ENCODE data around the gene SACM1L.

DNA sequence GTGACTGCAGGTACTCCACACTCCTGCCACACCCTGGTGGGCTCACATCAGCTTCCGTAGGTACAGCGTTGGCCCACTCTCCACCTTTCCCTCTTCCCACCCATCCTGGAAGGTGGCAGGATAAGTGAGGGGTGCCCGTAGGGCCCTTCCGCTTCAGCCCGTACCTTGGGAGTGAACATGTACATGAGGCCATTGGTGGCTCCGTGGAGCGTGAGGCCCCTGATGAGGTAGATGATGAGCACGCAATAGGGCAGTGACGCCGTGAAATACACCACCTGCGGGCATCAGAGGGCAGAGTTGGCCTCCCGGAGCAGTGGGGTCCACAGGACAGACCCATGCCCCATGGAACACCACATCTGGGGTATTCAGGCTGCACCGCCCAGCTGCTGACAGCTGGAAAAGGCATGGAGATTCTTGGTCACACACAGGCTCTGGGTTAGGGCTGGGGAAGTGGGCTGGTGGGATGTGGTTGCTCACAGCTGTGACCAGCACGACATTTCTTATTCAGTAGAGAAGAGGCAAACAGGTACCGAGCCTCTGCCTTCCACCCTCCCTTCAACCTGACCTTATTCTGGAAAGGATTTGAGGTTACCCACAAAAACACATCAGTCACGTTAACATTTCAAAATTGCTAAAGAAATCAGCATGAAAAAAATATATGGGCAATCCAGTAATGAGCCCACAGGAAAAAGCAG, 83.3 kb downstream of the SACM1L start:
- TF ChIP-seq, protein P1, sequence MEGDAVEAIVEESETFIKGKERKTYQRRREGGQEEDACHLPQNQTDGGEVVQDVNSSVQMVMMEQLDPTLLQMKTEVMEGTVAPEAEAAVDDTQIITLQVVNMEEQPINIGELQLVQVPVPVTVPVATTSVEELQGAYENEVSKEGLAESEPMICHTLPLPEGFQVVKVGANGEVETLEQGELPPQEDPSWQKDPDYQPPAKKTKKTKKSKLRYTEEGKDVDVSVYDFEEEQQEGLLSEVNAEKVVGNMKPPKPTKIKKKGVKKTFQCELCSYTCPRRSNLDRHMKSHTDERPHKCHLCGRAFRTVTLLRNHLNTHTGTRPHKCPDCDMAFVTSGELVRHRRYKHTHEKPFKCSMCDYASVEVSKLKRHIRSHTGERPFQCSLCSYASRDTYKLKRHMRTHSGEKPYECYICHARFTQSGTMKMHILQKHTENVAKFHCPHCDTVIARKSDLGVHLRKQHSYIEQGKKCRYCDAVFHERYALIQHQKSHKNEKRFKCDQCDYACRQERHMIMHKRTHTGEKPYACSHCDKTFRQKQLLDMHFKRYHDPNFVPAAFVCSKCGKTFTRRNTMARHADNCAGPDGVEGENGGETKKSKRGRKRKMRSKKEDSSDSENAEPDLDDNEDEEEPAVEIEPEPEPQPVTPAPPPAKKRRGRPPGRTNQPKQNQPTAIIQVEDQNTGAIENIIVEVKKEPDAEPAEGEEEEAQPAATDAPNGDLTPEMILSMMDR (tag by site-specific recombination; IDR thresholded peaks at IDR 0.05), result no peak
- TF ChIP-seq BCL11A (tag by site-specific recombination; IDR thresholded peaks at IDR 0.05; ENCODE audit: low read depth) (no peak), ZNF548 (tag by site-specific recombination; IDR thresholded peaks at IDR 0.05) (no peak), ZNF623 (tag by site-specific recombination; IDR thresholded peaks at IDR 0.05) (no peak), ZNF211 (tag by site-specific recombination; IDR thresholded peaks at IDR 0.05; ENCODE audit: low read depth) (no peak), TCF7L2 (IDR thresholded peaks at IDR 0.05; ENCODE audit: borderline replicate concordance, low read depth, low read length) (no peak), ZNF549 (tag by site-specific recombination; IDR thresholded peaks at IDR 0.05) (no peak)
- TF ChIP-seq, protein P2, sequence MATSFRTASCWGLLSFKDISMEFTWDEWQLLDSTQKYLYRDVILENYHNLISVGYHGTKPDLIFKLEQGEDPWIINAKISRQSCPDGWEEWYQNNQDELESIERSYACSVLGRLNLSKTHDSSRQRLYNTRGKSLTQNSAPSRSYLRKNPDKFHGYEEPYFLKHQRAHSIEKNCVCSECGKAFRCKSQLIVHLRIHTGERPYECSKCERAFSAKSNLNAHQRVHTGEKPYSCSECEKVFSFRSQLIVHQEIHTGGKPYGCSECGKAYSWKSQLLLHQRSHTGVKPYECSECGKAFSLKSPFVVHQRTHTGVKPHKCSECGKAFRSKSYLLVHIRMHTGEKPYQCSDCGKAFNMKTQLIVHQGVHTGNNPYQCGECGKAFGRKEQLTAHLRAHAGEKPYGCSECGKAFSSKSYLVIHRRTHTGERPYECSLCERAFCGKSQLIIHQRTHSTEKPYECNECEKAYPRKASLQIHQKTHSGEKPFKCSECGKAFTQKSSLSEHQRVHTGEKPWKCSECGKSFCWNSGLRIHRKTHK (tag by site-specific recombination; IDR thresholded peaks at IDR 0.05), result no peak
- TF ChIP-seq, protein P3, sequence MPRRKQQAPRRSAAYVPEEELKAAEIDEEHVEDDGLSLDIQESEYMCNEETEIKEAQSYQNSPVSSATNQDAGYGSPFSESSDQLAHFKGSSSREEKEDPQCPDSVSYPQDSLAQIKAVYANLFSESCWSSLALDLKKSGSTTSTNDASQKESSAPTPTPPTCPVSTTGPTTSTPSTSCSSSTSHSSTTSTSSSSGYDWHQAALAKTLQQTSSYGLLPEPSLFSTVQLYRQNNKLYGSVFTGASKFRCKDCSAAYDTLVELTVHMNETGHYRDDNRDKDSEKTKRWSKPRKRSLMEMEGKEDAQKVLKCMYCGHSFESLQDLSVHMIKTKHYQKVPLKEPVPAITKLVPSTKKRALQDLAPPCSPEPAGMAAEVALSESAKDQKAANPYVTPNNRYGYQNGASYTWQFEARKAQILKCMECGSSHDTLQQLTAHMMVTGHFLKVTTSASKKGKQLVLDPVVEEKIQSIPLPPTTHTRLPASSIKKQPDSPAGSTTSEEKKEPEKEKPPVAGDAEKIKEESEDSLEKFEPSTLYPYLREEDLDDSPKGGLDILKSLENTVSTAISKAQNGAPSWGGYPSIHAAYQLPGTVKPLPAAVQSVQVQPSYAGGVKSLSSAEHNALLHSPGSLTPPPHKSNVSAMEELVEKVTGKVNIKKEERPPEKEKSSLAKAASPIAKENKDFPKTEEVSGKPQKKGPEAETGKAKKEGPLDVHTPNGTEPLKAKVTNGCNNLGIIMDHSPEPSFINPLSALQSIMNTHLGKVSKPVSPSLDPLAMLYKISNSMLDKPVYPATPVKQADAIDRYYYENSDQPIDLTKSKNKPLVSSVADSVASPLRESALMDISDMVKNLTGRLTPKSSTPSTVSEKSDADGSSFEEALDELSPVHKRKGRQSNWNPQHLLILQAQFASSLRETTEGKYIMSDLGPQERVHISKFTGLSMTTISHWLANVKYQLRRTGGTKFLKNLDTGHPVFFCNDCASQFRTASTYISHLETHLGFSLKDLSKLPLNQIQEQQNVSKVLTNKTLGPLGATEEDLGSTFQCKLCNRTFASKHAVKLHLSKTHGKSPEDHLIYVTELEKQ (tag by site-specific recombination; IDR thresholded peaks at IDR 0.05; ENCODE audit: borderline replicate concordance), result no peak
- TF ChIP-seq, protein P4, sequence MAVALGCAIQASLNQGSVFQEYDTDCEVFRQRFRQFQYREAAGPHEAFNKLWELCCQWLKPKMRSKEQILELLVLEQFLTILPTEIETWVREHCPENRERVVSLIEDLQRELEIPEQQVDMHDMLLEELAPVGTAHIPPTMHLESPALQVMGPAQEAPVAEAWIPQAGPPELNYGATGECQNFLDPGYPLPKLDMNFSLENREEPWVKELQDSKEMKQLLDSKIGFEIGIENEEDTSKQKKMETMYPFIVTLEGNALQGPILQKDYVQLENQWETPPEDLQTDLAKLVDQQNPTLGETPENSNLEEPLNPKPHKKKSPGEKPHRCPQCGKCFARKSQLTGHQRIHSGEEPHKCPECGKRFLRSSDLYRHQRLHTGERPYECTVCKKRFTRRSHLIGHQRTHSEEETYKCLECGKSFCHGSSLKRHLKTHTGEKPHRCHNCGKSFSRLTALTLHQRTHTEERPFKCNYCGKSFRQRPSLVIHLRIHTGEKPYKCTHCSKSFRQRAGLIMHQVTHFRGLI (tag by site-specific recombination; IDR thresholded peaks at IDR 0.05), result no peak
- TF ChIP-seq, protein P5, sequence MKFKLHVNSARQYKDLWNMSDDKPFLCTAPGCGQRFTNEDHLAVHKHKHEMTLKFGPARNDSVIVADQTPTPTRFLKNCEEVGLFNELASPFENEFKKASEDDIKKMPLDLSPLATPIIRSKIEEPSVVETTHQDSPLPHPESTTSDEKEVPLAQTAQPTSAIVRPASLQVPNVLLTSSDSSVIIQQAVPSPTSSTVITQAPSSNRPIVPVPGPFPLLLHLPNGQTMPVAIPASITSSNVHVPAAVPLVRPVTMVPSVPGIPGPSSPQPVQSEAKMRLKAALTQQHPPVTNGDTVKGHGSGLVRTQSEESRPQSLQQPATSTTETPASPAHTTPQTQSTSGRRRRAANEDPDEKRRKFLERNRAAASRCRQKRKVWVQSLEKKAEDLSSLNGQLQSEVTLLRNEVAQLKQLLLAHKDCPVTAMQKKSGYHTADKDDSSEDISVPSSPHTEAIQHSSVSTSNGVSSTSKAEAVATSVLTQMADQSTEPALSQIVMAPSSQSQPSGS (tag by site-specific recombination; IDR thresholded peaks at IDR 0.05; ENCODE audit: low read depth), result no peak

Measured in HEK293 (cell line).